OCI-LY7 (cell line): ENCODE data around the gene DRC7. TPM values are rescaled to one million over a fixed set of nuclear protein-coding genes. Genes with fewer than 3 reads are reported as not detected.
"Not testable (repeated sequence)": the region's sequence is repeated elsewhere in the genome, so short reads cannot be mapped to it uniquely, and the experiment has no call there.

Experiments
- BruUV-seq: library from RNA; stranded (reverse); fragments of 400-500 nt; replicated peaks from 2 replicates; lab custom pipeline; 2021; lab: Mats Ljungman, UMichigan
- CTCF ChIA-PET: fragments of 300-600 bp; sonication (Branson Sonifier 250); formaldehyde crosslinking; loops from one replicate; lab custom pipeline; 2022; ENCODE audit warnings: antibody characterized with exemption; ENCODE audit not compliant: unreplicated experiment; lab: Charles Lee
- POLR2A ChIA-PET: fragments of 300-600 bp; sonication (Branson Sonifier 250); formaldehyde crosslinking; loops from one replicate; lab custom pipeline; 2022; ENCODE audit warnings: antibody characterized with exemption; lab: Charles Lee
- DNase-seq: peaks from one replicate; pipeline ENCODE4 v3.0.0-alpha.2; 2015; ENCODE audit warnings: low spot score
- H2AFZ ChIP-seq: fragments of 200-600 bp; sonication (generic), shearing (Covaris generic); 2 replicates; pipeline ENCODE4 v1.6.1; 2014; ENCODE audit warnings: mild to moderate bottlenecking, antibody characterized with exemption, low read length, moderate library complexity
- H3K27ac ChIP-seq: fragments of 200-600 bp; sonication (generic); 2 replicates; pipeline ENCODE4 v1.5.1; 2014; ENCODE audit warnings: mixed run types, low read depth, mild to moderate bottlenecking, moderate library complexity, low read length, inconsistent platforms; ENCODE audit not compliant: poor library complexity, severe bottlenecking
- H3K36me3 ChIP-seq: fragments of 200-600 bp; sonication (generic); 2 replicates; pipeline ENCODE4 v1.6.1; 2014; ENCODE audit warnings: mild to moderate bottlenecking, antibody characterized with exemption, low read length, moderate library complexity, mixed read lengths; ENCODE audit not compliant: insufficient read depth
- H3K4me1 ChIP-seq: fragments of 200-600 bp; sonication (generic); 2 replicates; pipeline ENCODE4 v1.5.1; 2014; ENCODE audit warnings: mild to moderate bottlenecking, low read length; ENCODE audit not compliant: insufficient read depth, poor library complexity, severe bottlenecking
- H3K4me2 ChIP-seq: fragments of 200-600 bp; sonication (generic); 2 replicates; pipeline ENCODE4 v1.6.1; 2014; ENCODE audit warnings: mild to moderate bottlenecking, low read length
- H3K4me3 ChIP-seq: fragments of 200-600 bp; sonication (generic); 2 replicates; pipeline ENCODE4 v1.5.1; 2014; ENCODE audit warnings: mild to moderate bottlenecking, low read depth, low read length; ENCODE audit not compliant: poor library complexity, severe bottlenecking
- H3K79me2 ChIP-seq: fragments of 200-600 bp; sonication (generic); 2 replicates; pipeline ENCODE4 v1.6.1; 2016; ENCODE audit warnings: low read depth, mild to moderate bottlenecking, low read length, moderate library complexity, mixed read lengths; ENCODE audit not compliant: insufficient read depth
- H3K9me2 ChIP-seq: fragments of 200-600 bp; sonication (generic); 2 replicates; pipeline ENCODE4 v1.6.1; 2016; ENCODE audit warnings: mild to moderate bottlenecking, low read length, mixed read lengths; ENCODE audit not compliant: insufficient read depth
- H3K9me3 ChIP-seq: fragments of 200-600 bp; sonication (generic); 2 replicates; pipeline ENCODE4 v1.6.1; 2014; ENCODE audit warnings: mild to moderate bottlenecking, mixed run types, low read length, mixed read lengths
- H4K20me1 ChIP-seq: fragments of 200-600 bp; sonication (generic); 2 replicates; pipeline ENCODE4 v1.6.1; 2014; ENCODE audit warnings: mild to moderate bottlenecking, antibody characterized with exemption, low read length, moderate library complexity, mixed read lengths; ENCODE audit not compliant: insufficient read depth
- CTCF ChIP-seq: fragments of 200-600 bp; sonication (generic); conservative IDR thresholded peaks from 2 replicates; pipeline ENCODE4 v1.5.1; 2014; ENCODE audit warnings: mild to moderate bottlenecking, antibody characterized with exemption, low read length, moderate library complexity, mixed read lengths
- EZH2phosphoT487 ChIP-seq: fragments of 200-600 bp; sonication (generic); IDR thresholded peaks from 2 replicates; pipeline ENCODE4 v1.6.1; 2018; ENCODE audit warnings: low read depth, borderline replicate concordance, mild to moderate bottlenecking, mixed run types, antibody characterized with exemption, low read length, moderate library complexity, mixed read lengths
- intact Hi-C: fragments of 100-400 bp; cut with micrococcal nuclease; formaldehyde crosslinking; loops from one replicate; pipeline ENCODE4 v1.10.0; 2022; ENCODE audit not compliant: unreplicated experiment
- total RNA-seq, 2 experiments: library from RNA; depleted of rRNA in 1 of 2; stranded (reverse); fragments of >200 nt in 1 of 2; shearing (Covaris generic) in 1 of 2; gene quantifications; 2 replicates each; pipeline ENCODE4 v1.2.3, GENCODE V29; 2014 to 2022

DRC7 gene
- total RNA-seq, 2 experiments from 2014 or later = 0.44 to 0.46 TPM

GRCh38 chr16:57709663-57710062, 15.1 kb downstream of the DRC7 start:
- H3K36me3 ChIP-seq = no peaks in the 10 kb centered on the region
- no peak overlapping the region for H2AFZ ChIP-seq
- no peaks in the 10 kb centered on the region for H4K20me1 ChIP-seq
- TF ChIP-seq EZH2phosphoT487 (no peak), CTCF (no peak)
- ChIA-PET POLR2A (interaction anchor here (0.7 to 0.8 kb wide), 2 partner anchors 9 to 397 kb away, joined by 3 read pairs; no protein-coding TSS in a partner anchor), CTCF (no interaction called here)
- H3K4me2 ChIP-seq = no peak overlapping the region
- no peak overlapping the region for H3K27ac ChIP-seq
- H3K4me1 ChIP-seq = no peaks in the 10 kb centered on the region
- H3K9me3 ChIP-seq = no peaks in the 10 kb centered on the region
- DNase-seq = no peak
- intact Hi-C loops = no loop called here
- no peak overlapping the region for H3K4me3 ChIP-seq
- H3K79me2 ChIP-seq = no peaks in the 10 kb centered on the region
- H3K9me2 ChIP-seq = no peaks in the 10 kb centered on the region
- no TSS peak for BruUV-seq

- DNase-seq = no peak
- no TSS peak for BruUV-seq
- no peak overlapping the region for H3K4me2 ChIP-seq
- no peaks in the 10 kb centered on the region for H3K9me3 ChIP-seq
- ChIA-PET CTCF (no interaction called here), POLR2A (no interaction called here)
- intact Hi-C loops = no loop called here
- no peaks in the 10 kb centered on the region for H4K20me1 ChIP-seq
- H3K79me2 ChIP-seq = no peaks in the 10 kb centered on the region
- no peak overlapping the region for H2AFZ ChIP-seq
- H3K36me3 ChIP-seq = no peaks in the 10 kb centered on the region
- H3K4me3 ChIP-seq = no peak overlapping the region
- TF ChIP-seq EZH2phosphoT487 (no peak), CTCF (no peak)
- H3K4me1 ChIP-seq = no peaks in the 10 kb centered on the region
- H3K27ac ChIP-seq = no peak overlapping the region
- no peaks in the 10 kb centered on the region for H3K9me2 ChIP-seq
Observed at GRCh38 chr16:57711346-57711745, 16.7 kb downstream of the DRC7 start.

GRCh38 chr16:57711993-57712392, 17.4 kb downstream of the DRC7 start:
- no peak for TF ChIP-seq EZH2phosphoT487
- TF ChIP-seq CTCF = no peak

GRCh38 chr16:57712569-57712968, 18.0 kb downstream of the DRC7 start:
- H2AFZ ChIP-seq, H3K9me3 ChIP-seq, H3K4me2 ChIP-seq, POLR2A ChIA-PET, H3K27ac ChIP-seq, H3K36me3 ChIP-seq, DNase-seq, CTCF ChIA-PET, H4K20me1 ChIP-seq, H3K4me3 ChIP-seq, BruUV-seq, H3K4me1 ChIP-seq, H3K9me2 ChIP-seq, intact Hi-C loops, H3K79me2 ChIP-seq: not testable (repeated sequence)

More at GRCh38 chr16:57711993-57712392, 17.4 kb downstream of the DRC7 start:
- Histone ChIP-seq H3K4me3 (no peak overlapping the region), H3K79me2 (no peaks in the 10 kb centered on the region), H3K4me2 (no peak overlapping the region), H3K36me3 (no peaks in the 10 kb centered on the region), H4K20me1 (no peaks in the 10 kb centered on the region), H3K9me2 (no peaks in the 10 kb centered on the region), H3K9me3 (no peaks in the 10 kb centered on the region), H3K4me1 (no peaks in the 10 kb centered on the region), H3K27ac (no peak overlapping the region), H2AFZ (no peak overlapping the region)
- no TSS peak for BruUV-seq
- POLR2A ChIA-PET = no interaction called here
- no peak for DNase-seq
- CTCF ChIA-PET = no interaction called here
- intact Hi-C loops = no loop called here
